Esophagus muscularis mucosa (tissue), 3 donors: ENCODE measurements around the gene UMODL1.

Source experiments
- EP300 ChIP-seq: sonication (generic); formaldehyde crosslinking; IDR thresholded peaks from one replicate; pipeline ENCODE4 v1.6.1; 2017; ENCODE audit warnings: antibody characterized with exemption
- POLR2AphosphoS5 ChIP-seq, 2 donors: sonication (generic); formaldehyde crosslinking; IDR thresholded peaks; one replicate each; pipeline ENCODE4 v1.6.1; 2017; ENCODE audit warnings: antibody characterized with exemption in 2 of 2

DNA sequence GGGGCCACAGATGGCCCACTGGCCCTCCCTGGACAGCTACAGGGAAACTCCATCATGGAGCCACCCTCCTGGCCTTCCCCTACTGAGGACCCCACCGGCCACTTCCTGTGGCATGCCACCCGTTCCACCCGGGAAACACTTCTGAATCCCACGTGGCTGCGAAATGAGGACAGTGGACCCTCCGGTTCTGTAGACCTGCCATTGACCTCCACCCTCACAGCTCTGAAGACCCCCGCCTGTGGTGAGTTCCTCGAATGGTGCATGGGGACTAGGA is 40.3 kb downstream of the UMODL1 start:
- TF ChIP-seq EP300: no peak
- TF ChIP-seq POLR2AphosphoS5 (IDR thresholded peaks at IDR 0.05): no peak
